H1 (cell line): ENCODE data around the gene ATXN7. TPM values are rescaled to one million over a fixed set of nuclear protein-coding genes. Genes with fewer than 3 reads are reported as not detected.

Experiments
- CTCF ChIA-PET: fragments of 300-600 bp; sonication (Branson Sonifier 250); formaldehyde crosslinking; loops from one replicate; lab custom pipeline; 2021; ENCODE audit not compliant: partially characterized antibody; lab: Charles Lee
- POLR2A ChIA-PET: fragments of 300-600 bp; sonication (Branson Sonifier 250); formaldehyde crosslinking; loops from one replicate; lab custom pipeline; 2021; ENCODE audit warnings: inconsistent platforms; ENCODE audit not compliant: partially characterized antibody; lab: Charles Lee
- DNase-seq, 2 experiments: peaks; one replicate each; pipeline versions ENCODE4 v3.0.0 to v3.0.0-alpha.2; 2010 to 2022; ENCODE audit warnings: low spot score in 2 of 2, low read depth in 1 of 2, mixed read lengths in 1 of 2
- FAIRE-seq: peaks from 2 replicates; lab custom pipeline; 2011; peaks lifted over from hg19 to GRCh38; lab: Jason Lieb, UNC
- H2AFZ ChIP-seq: 2 replicates; pipeline ENCODE4 v1.8.1; 2012; ENCODE audit warnings: low read length, inconsistent platforms
- H2AK5ac ChIP-seq: 2 replicates; pipeline ENCODE4 v1.6.1; 2013; ENCODE audit warnings: low read depth, low read length
- H2BK120ac ChIP-seq: replicated peaks from 2 replicates; pipeline ENCODE3; 2013; ENCODE audit warnings: low read depth, low read length, inconsistent platforms
- H2BK12ac ChIP-seq: 2 replicates; pipeline ENCODE4 v1.6.1; 2013; ENCODE audit warnings: low read depth, low read length
- H2BK15ac ChIP-seq: 2 replicates; pipeline ENCODE4 v1.6.1; 2013; ENCODE audit warnings: low read length
- H2BK20ac ChIP-seq: 2 replicates; pipeline ENCODE4 v1.6.1; 2013; ENCODE audit warnings: low read length
- H2BK5ac ChIP-seq: 2 replicates; pipeline ENCODE4 v1.6.1; 2013; ENCODE audit warnings: low read depth, low read length
- H3K14ac ChIP-seq: 2 replicates; pipeline ENCODE4 v1.6.1; 2013; ENCODE audit warnings: inconsistent platforms; ENCODE audit not compliant: insufficient read length
- H3K18ac ChIP-seq: 2 replicates; pipeline ENCODE4 v1.6.1; 2013; ENCODE audit warnings: low read length; ENCODE audit errors: extremely low read depth
- H3K23ac ChIP-seq: 2 replicates; pipeline ENCODE4 v1.6.1; 2013; ENCODE audit warnings: inconsistent platforms; ENCODE audit not compliant: insufficient read length
- H3K23me2 ChIP-seq: 2 replicates; pipeline ENCODE4 v1.6.1; 2013; ENCODE audit warnings: low read depth, low read length
- H3K27ac ChIP-seq: 2 replicates; pipeline ENCODE4 v1.6.1; 2011; ENCODE audit warnings: low read depth, low read length, inconsistent platforms
- H3K27me3 ChIP-seq, 4 experiments: replicated peaks in 1 of 4; 1 replicate in 1 of 4; 2 replicates in 3 of 4; pipeline versions ENCODE4 v1.6.1 to v1.8.1; 2011 to 2013; ENCODE audit warnings: low read length in 3 of 4, mild to moderate bottlenecking in 3 of 4, inconsistent platforms in 2 of 4, mixed read lengths in 2 of 4, moderate library complexity in 1 of 4; ENCODE audit not compliant: control insufficient read depth in 3 of 4, insufficient read depth in 3 of 4; ENCODE audit errors: extremely low read depth in 1 of 4
- H3K36me3 ChIP-seq, 4 experiments: 2 replicates each; pipeline versions ENCODE4 v1.6.1 to v1.8.1; 2011 to 2013; ENCODE audit warnings: mild to moderate bottlenecking in 4 of 4, low read length in 3 of 4, moderate library complexity in 2 of 4, control low read depth in 1 of 4, inconsistent platforms in 1 of 4; ENCODE audit not compliant: insufficient read depth in 4 of 4, control insufficient read depth in 2 of 4
- H3K4ac ChIP-seq: replicated peaks from 2 replicates; pipeline ENCODE3; 2013; ENCODE audit warnings: low read length, low read depth, mixed read lengths, inconsistent platforms; ENCODE audit not compliant: insufficient read length
- H3K4me1 ChIP-seq, 4 experiments: replicated peaks in 1 of 4; 1 replicate in 1 of 4; 2 replicates in 3 of 4; pipeline versions ENCODE4 v1.6.1 to v1.8.1; 2011 to 2013; ENCODE audit warnings: low read length in 3 of 4, inconsistent platforms in 2 of 4, mixed read lengths in 1 of 4; ENCODE audit not compliant: insufficient read depth in 4 of 4, control insufficient read depth in 3 of 4
- H3K4me2 ChIP-seq, 2 experiments: 2 replicates each; pipeline versions ENCODE4 v1.6.1 to v1.8.1; 2011 to 2013; ENCODE audit warnings: low read depth in 2 of 2, low read length in 2 of 2, control low read depth in 1 of 2, inconsistent platforms in 1 of 2, mild to moderate bottlenecking in 1 of 2; ENCODE audit not compliant: insufficient read depth in 1 of 2
- H3K4me3 ChIP-seq, 4 experiments: fragments of 200-600, 300-600 bp in 1 of 4; sonication (generic), shearing (Covaris generic), sonication (Bioruptor Twin) in 1 of 4; 2 replicates each; pipeline versions ENCODE4 v1.5.1 to v1.8.1; 2011 to 2016; ENCODE audit warnings: low read length in 4 of 4, low read depth in 3 of 4, control low read depth in 2 of 4, inconsistent platforms in 2 of 4, mild to moderate bottlenecking in 2 of 4, mixed read lengths in 1 of 4, moderate library complexity in 1 of 4; ENCODE audit not compliant: insufficient read depth in 2 of 4; ENCODE audit errors: extremely low read depth in 1 of 4
- H3K56ac ChIP-seq: replicated peaks from 2 replicates; pipeline ENCODE3; 2013; ENCODE audit warnings: low read depth, mild to moderate bottlenecking, mixed read lengths, low read length, inconsistent platforms; ENCODE audit not compliant: insufficient read length
- H3K79me1 ChIP-seq: 2 replicates; pipeline ENCODE4 v1.6.1; 2013; ENCODE audit warnings: low read depth, low read length, control low read depth
- H3K79me2 ChIP-seq, 2 experiments: 2 replicates each; pipeline versions ENCODE4 v1.6.1 to v1.8.1; 2012 to 2013; ENCODE audit warnings: low read length in 2 of 2, mild to moderate bottlenecking in 2 of 2, inconsistent platforms in 1 of 2; ENCODE audit not compliant: insufficient read depth in 2 of 2, control insufficient read depth in 1 of 2
- H3K9ac ChIP-seq, 4 experiments: replicated peaks in 1 of 4; 1 replicate in 1 of 4; 2 replicates in 3 of 4; pipeline versions ENCODE4 v1.6.1 to v1.8.1; 2011 to 2013; ENCODE audit warnings: low read depth in 3 of 4, low read length in 3 of 4, control low read depth in 2 of 4, mild to moderate bottlenecking in 2 of 4, moderate library complexity in 2 of 4, inconsistent platforms in 1 of 4; ENCODE audit errors: extremely low read depth in 1 of 4
- H3K9me3 ChIP-seq, 2 experiments: 2 replicates each; pipeline versions ENCODE4 v1.6.1 to v1.8.1; 2012 to 2013; ENCODE audit warnings: mild to moderate bottlenecking in 2 of 2, moderate library complexity in 2 of 2, control low read depth in 1 of 2, inconsistent platforms in 1 of 2, low read depth in 1 of 2, low read length in 1 of 2, mixed read lengths in 1 of 2; ENCODE audit not compliant: insufficient read depth in 2 of 2
- H4K20me1 ChIP-seq, 2 experiments: replicated peaks in 1 of 2; 2 replicates each; pipeline versions ENCODE3 to v1.8.1; 2011 to 2013; ENCODE audit warnings: inconsistent platforms in 2 of 2, low read length in 2 of 2, mild to moderate bottlenecking in 1 of 2; ENCODE audit not compliant: insufficient read depth in 2 of 2, control insufficient read depth in 1 of 2
- H4K5ac ChIP-seq: 2 replicates; pipeline ENCODE4 v1.6.1; 2013; ENCODE audit warnings: low read length, low read depth, mixed read lengths, inconsistent platforms; ENCODE audit not compliant: insufficient read length
- H4K8ac ChIP-seq: 2 replicates; pipeline ENCODE4 v1.8.0; 2013; ENCODE audit warnings: mild to moderate bottlenecking, moderate library complexity, low read length, inconsistent platforms; ENCODE audit not compliant: insufficient read depth; ENCODE audit errors: extremely low read depth
- H4K91ac ChIP-seq: replicated peaks from 2 replicates; pipeline ENCODE3; 2013; ENCODE audit warnings: low read length, mixed read lengths, inconsistent platforms; ENCODE audit not compliant: insufficient read length
- BRCA1 ChIP-seq: IDR thresholded peaks from 2 replicates; pipeline ENCODE4 v1.6.1; 2012; ENCODE audit warnings: low read depth, low read length, improper control_type of control experiment
- CHD2 ChIP-seq: IDR thresholded peaks from 2 replicates; pipeline ENCODE4 v1.6.1; 2012; ENCODE audit warnings: low read length, improper control_type of control experiment
- CREB1 ChIP-seq: IDR thresholded peaks from 2 replicates; pipeline ENCODE4 v1.6.1; 2012; ENCODE audit warnings: inconsistent platforms
- HDAC6 ChIP-seq: IDR thresholded peaks from one replicate; pipeline ENCODE4 v1.7.1; 2012; ENCODE audit warnings: low read depth, mild to moderate bottlenecking, inconsistent platforms, low read length, moderate library complexity
- JUN ChIP-seq: IDR thresholded peaks from 2 replicates; pipeline ENCODE4 v1.6.1; 2011; ENCODE audit warnings: low read depth, mild to moderate bottlenecking, improper control_type of control experiment, low read length
- ZNF274 ChIP-seq: IDR thresholded peaks from 2 replicates; pipeline ENCODE4 v1.7.0; 2012; ENCODE audit warnings: low read length, borderline replicate concordance; ENCODE audit errors: extremely low read depth
- WGBS, 2 experiments: shearing (Covaris generic) in 1 of 2; methylation state at CpG; one replicate each; pipeline versions ENCODE4 v1.1.6 to v1.1.7; 2013 to 2015; ENCODE audit warnings: low lambda C conversion rate in 2 of 2, mixed read lengths in 2 of 2, inconsistent platforms in 1 of 2, low coverage in 1 of 2, missing lambda C conversion rate in 1 of 2; ENCODE audit not compliant: insufficient replicate concordance in 2 of 2, insufficient coverage in 1 of 2, insufficient read length in 1 of 2; ENCODE audit errors: extremely low coverage in 1 of 2, missing lambda C conversion rate in 1 of 2; 5-methylcytosine and 5-hydroxymethylcytosine counted together
- polyA plus RNA-seq, 7 experiments: library from polyadenylated mRNA; depleted of rRNA in 3 of 7; stranded (reverse) in 5 of 7; unstranded in 2 of 7; fragments of >200 nt in 5 of 7; fragments of 200-250 nt in 2 of 7; gene quantifications; 1 replicate in 5 of 7; 2 replicates in 1 of 7; 4 replicates in 1 of 7; pipeline versions ENCODE4 v1.2.1 to v1.2.3, GENCODE V29; 2011 to 2013; ENCODE audit warnings: missing spikeins in 2 of 7, mixed read lengths in 2 of 7
- total RNA-seq: library from RNA; stranded (reverse); fragmentation: NEBNext Ultra II Directional; extraction: Animal tissue kit (Norgen Biotek cat#: 25700); gene quantifications from 2 replicates; pipeline ENCODE4 v1.2.1, GENCODE V29; 2021

Gene ATXN7
- total and polyA plus RNA-seq, 2 of the 8 experiments (the other 6 are each of a cell fraction or from before 2014, with no cell fraction given), result 15.5 to 16.8 TPM

DNA sequence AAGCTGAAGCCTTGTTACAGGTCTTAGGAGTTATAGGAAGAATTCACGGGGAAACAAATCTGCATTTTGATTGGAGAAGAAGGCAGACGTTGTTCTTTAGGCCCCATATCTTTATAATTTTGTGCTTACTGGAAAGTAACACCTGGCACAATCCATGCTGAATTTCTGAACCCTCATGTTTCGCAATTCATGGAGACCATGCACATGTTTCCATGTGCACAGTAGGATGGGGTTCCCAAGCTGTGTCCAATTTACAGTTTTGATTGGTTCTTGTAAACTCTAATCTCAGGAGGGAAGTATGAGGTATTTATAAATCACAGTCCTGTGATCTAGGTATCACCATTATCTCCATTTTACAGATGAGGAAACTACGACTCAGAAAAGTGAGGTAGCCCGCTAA, 56.3 kb downstream of the ATXN7 start:
- no peak overlapping the region for H2AK5ac ChIP-seq
- no peak overlapping the region for H3K56ac ChIP-seq
- H3K23ac ChIP-seq, result no peak overlapping the region
- H2BK20ac ChIP-seq, result no peak overlapping the region
- H3K18ac ChIP-seq, result no peak overlapping the region
- no peak overlapping the region for H2AFZ ChIP-seq
- H3K27ac ChIP-seq, result no peak overlapping the region
- H2BK5ac ChIP-seq, result no peak overlapping the region
- H3K4me3 ChIP-seq, result no peak overlapping the region
- H2BK12ac ChIP-seq, result no peak overlapping the region
- no peak overlapping the region for H3K9ac ChIP-seq
- no peak overlapping the region for H2BK120ac ChIP-seq
- ChIA-PET CTCF (interaction anchor here (0.7 kb wide), 1 partner anchor 9 kb away, joined by 3 read pairs; no protein-coding TSS in a partner anchor), POLR2A (interaction anchor here (1.2 to 1.3 kb wide), 2 partner anchors 8 to 9 kb away, joined by 3 to 4 read pairs; partner anchors contain the start of gene SCAANT1)
- no peak overlapping the region for H4K5ac ChIP-seq
- WGBS, 2 experiments, result 95% methylated on average over 5 of the region's 5 CpGs; no CpG with 5 or more reads in 1 of the 2 experiments
- no peaks in the 10 kb centered on the region for H3K27me3 ChIP-seq
- H4K20me1 ChIP-seq, result no peaks in the 10 kb centered on the region
- peaks cover under 1 to 15% (median 6%) of the 10 kb centered on the region in 4 experiments; a peak in 6 of 8 replicates for H3K36me3 ChIP-seq
- FAIRE-seq (no peak), DNase-seq (no peak)
- H3K79me1 ChIP-seq, result peaks cover 4% of the 10 kb centered on the region; the same call in 1 of the 2 replicates
- no peak overlapping the region for H3K14ac ChIP-seq
- no peaks in the 10 kb centered on the region for H3K4me1 ChIP-seq
- H3K9me3 ChIP-seq, result peaks cover 2 to 3% of the 10 kb centered on the region in 2 experiments; a peak in 2 of 4 replicates
- no peak overlapping the region for H4K8ac ChIP-seq
- no peak overlapping the region for H3K4me2 ChIP-seq
- no peak overlapping the region for H3K4ac ChIP-seq
- TF ChIP-seq BRCA1, result no peak
- TF ChIP-seq CHD2, result no peak
- TF ChIP-seq ZNF274, result no peak
- TF ChIP-seq HDAC6, result no peak
- no peak for TF ChIP-seq CREB1
- TF ChIP-seq JUN, result no peak
- no peaks in the 10 kb centered on the region for H3K79me2 ChIP-seq
- no peak overlapping the region for H2BK15ac ChIP-seq
- no peak overlapping the region for H4K91ac ChIP-seq
- H3K23me2 ChIP-seq, result no peaks in the 10 kb centered on the region; the same call in 1 of the 2 replicates
